ENCODE results near the gene GUCY1A1. TPM values are rescaled to one million over a fixed set of nuclear protein-coding genes. Genes with fewer than 3 reads are reported as not detected.

GUCY1A1 gene
- total RNA-seq, 1 donor from 2014 or later: 1.5 TPM

GRCh38 chr4:155758481-155759371, 92.1 kb downstream of the GUCY1A1 start, which contains the start of gene GUCY1B1:
TSS of gene GUCY1B1 (plus strand) at chr4:155759021. CDS start at chr4:155759141, 120 bp downstream.
- Histone ChIP-seq H3K27me3 (peaks cover 23% of the 10 kb centered on the region), H3K36me3 (no peaks in the 10 kb centered on the region), H2AFZ (replicated peaks) (peak within 1 kb of the TSS; percentile 95), H3K4me2 (peak within 1 kb of the TSS; percentile 91), H3K79me2 (ENCODE audit: low read depth) (no peaks in the 10 kb centered on the region), H3K4me1 (peaks cover 24% of the 10 kb centered on the region), H3K9ac (no peak within 1 kb of the TSS), H4K20me1 (ENCODE audit: low read depth) (no peaks in the 10 kb centered on the region), H3K27ac (no peak within 1 kb of the TSS), H3K9me3 (ENCODE audit: low read depth) (no peaks in the 10 kb centered on the region), H3K4me3 (peak within 1 kb of the TSS; percentile 59), H3F3A (ENCODE audit: low read depth) (peaks cover 6% of the 10 kb centered on the region)
- Mint-ChIP-seq H3K27ac (peak within 1 kb of the TSS; percentile 75), H3K27me3 (ENCODE audit: insufficient read depth, low read depth) (peaks cover 6% of the 10 kb centered on the region), H3K4me3 (peak within 1 kb of the TSS; percentile 87), H3K4me1 (peaks cover 31% of the 10 kb centered on the region), H3K9me3 (peaks cover 5% of the 10 kb centered on the region), H3K36me3 (no peaks in the 10 kb centered on the region)
- no peak for TF ChIP-seq EZH2 (IDR thresholded peaks at IDR 0.05)
- TF ChIP-seq EZH2phosphoT487 (IDR thresholded peaks at IDR 0.05): no peak
- TF ChIP-seq, protein P1, sequence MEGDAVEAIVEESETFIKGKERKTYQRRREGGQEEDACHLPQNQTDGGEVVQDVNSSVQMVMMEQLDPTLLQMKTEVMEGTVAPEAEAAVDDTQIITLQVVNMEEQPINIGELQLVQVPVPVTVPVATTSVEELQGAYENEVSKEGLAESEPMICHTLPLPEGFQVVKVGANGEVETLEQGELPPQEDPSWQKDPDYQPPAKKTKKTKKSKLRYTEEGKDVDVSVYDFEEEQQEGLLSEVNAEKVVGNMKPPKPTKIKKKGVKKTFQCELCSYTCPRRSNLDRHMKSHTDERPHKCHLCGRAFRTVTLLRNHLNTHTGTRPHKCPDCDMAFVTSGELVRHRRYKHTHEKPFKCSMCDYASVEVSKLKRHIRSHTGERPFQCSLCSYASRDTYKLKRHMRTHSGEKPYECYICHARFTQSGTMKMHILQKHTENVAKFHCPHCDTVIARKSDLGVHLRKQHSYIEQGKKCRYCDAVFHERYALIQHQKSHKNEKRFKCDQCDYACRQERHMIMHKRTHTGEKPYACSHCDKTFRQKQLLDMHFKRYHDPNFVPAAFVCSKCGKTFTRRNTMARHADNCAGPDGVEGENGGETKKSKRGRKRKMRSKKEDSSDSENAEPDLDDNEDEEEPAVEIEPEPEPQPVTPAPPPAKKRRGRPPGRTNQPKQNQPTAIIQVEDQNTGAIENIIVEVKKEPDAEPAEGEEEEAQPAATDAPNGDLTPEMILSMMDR (IDR thresholded peaks at IDR 0.05): peak; percentile 43
- peak; percentile 93 for DNase-seq (ENCODE audit: low spot score)

- TF ChIP-seq, protein P1 (IDR thresholded peaks at IDR 0.05): peak; percentile 31
- TF ChIP-seq EZH2 (IDR thresholded peaks at IDR 0.05) (peak; percentile 45), EZH2phosphoT487 (IDR thresholded peaks at IDR 0.05) (no peak)
- peaks cover 5% of the 10 kb centered on the region for H3K9me3 Mint-ChIP-seq
- H3K36me3 Mint-ChIP-seq: peaks cover 2% of the 10 kb centered on the region
- Histone ChIP-seq H3F3A (ENCODE audit: low read depth) (peaks cover 6% of the 10 kb centered on the region), H2AFZ (replicated peaks) (peak overlapping the region; percentile 95), H3K4me3 (peak overlapping the region; percentile 59), H3K36me3 (no peaks in the 10 kb centered on the region), H3K9ac (no peak overlapping the region), H3K4me2 (peak overlapping the region; percentile 91), H3K27me3 (peaks cover 23% of the 10 kb centered on the region), H3K4me1 (peaks cover 24% of the 10 kb centered on the region), H3K79me2 (ENCODE audit: low read depth) (no peaks in the 10 kb centered on the region), H3K27ac (no peak overlapping the region), H3K9me3 (ENCODE audit: low read depth) (no peaks in the 10 kb centered on the region), H4K20me1 (ENCODE audit: low read depth) (no peaks in the 10 kb centered on the region)
- H3K4me3 Mint-ChIP-seq: peak overlapping the region; percentile 87
- H3K27ac Mint-ChIP-seq: no peak overlapping the region
- H3K4me1 Mint-ChIP-seq: peaks cover 31% of the 10 kb centered on the region
- DNase-seq (ENCODE audit: low spot score): peak; percentile 75
- H3K27me3 Mint-ChIP-seq (ENCODE audit: insufficient read depth, low read depth): peaks cover 6% of the 10 kb centered on the region
These were observed 93.0 kb downstream of the GUCY1A1 start for GRCh38 chr4:155759372-155760252.

DNA sequence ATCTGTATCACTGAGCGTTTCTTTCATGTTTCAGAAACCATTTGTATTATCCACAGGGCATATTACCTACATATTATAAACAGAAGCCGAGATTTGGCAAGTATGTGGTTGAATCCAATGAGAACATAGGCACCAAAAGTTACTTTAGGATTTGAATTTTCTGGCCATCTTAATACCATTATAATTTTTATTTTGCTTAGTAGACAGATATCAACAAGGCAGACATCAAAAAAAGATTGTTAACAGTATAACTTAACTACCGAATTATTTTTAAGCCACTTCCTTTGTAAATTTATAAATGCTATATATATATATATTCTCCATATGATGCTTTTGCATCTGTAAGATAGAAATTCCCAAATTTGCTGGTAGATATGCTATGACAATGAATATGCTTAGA, 94.4 kb downstream of the GUCY1A1 start:
- no peak overlapping the region for H2AFZ ChIP-seq (replicated peaks)
- H3K36me3 ChIP-seq: no peaks in the 10 kb centered on the region
- TF ChIP-seq EZH2 (IDR thresholded peaks at IDR 0.05) (no peak), EZH2phosphoT487 (IDR thresholded peaks at IDR 0.05) (no peak)
- TF ChIP-seq, protein P1 (IDR thresholded peaks at IDR 0.05): no peak
- H3K27ac Mint-ChIP-seq: no peak overlapping the region
- peaks cover 6% of the 10 kb centered on the region for H3F3A ChIP-seq (ENCODE audit: low read depth)
- H3K4me1 Mint-ChIP-seq: peaks cover 31% of the 10 kb centered on the region
- H3K4me3 Mint-ChIP-seq: peak overlapping the region; percentile 78
- H4K20me1 ChIP-seq (ENCODE audit: low read depth): no peaks in the 10 kb centered on the region
- peaks cover 24% of the 10 kb centered on the region for H3K4me1 ChIP-seq
- DNase-seq (ENCODE audit: low spot score): no peak
- H3K4me2 ChIP-seq: peak overlapping the region; percentile 91
- no peaks in the 10 kb centered on the region for H3K9me3 ChIP-seq (ENCODE audit: low read depth)
- H3K27ac ChIP-seq: no peak overlapping the region
- H3K27me3 ChIP-seq: peaks cover 23% of the 10 kb centered on the region
- H3K27me3 Mint-ChIP-seq (ENCODE audit: insufficient read depth, low read depth): peaks cover 6% of the 10 kb centered on the region
- no peaks in the 10 kb centered on the region for H3K79me2 ChIP-seq (ENCODE audit: low read depth)
- no peak overlapping the region for H3K9ac ChIP-seq
- H3K9me3 Mint-ChIP-seq: peaks cover 5% of the 10 kb centered on the region
- no peak overlapping the region for H3K4me3 ChIP-seq
- H3K36me3 Mint-ChIP-seq: peaks cover 6% of the 10 kb centered on the region
